Measurements from ENCODE around the gene TFEB. TPM values are rescaled to one million over a fixed set of nuclear protein-coding genes. Genes with fewer than 3 reads are reported as not detected.
A peak's percentile ranks its signal among the peaks of the same experiment; 100 is the strongest.

TFEB gene
- total RNA-seq: 36.5 TPM
- long read RNA-seq, transcript TFEB-204 (9 exons, 2,331 nt): major isoform, 48 of 75 reads
- long read RNA-seq, partial matches to known transcripts: 10 of 75 reads
- long read RNA-seq, other reads (novel, unspliced or antisense): 16 of 75 reads

DNA sequence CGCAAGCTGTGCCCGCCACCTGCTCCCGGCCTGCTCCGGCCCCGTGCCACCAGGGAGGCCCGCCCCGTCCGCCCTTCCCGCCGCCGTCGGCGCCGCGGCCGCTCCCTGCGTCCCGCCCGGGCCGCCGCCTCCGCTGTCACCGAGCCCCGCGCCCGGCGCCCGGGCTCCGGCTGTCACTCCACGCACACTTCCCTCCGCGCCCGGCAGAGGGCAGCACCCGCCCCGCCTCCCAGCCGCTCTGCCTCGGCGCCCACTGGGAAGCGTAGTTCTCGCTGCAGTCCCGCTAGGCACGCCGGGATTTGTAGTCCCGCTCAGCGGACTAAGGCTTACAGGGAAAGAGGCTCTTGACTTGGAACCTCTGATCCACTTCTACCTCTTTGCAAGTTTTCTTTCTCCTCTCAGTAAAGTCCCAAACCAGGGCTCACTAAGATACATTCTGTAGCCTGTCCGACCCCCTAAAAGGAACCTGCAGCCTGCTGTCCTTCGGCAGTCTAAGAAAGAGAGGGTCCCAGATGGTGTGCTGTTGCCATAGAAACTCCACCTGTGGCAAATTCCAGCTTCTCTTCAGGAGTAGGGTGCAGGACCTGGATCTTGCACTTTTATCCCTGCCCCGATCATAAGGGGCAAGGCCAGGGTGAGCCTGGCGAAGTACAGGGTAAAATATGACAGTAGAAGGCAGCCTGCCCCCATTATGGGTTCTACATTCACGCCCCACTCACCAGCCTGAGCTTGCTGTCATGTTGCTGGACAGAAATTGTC, at the start of gene TFEB:
TSS of gene TFEB (minus strand) at position 182 of the 759 bp plus-strand sequence. CDS start 44,395 bp downstream, outside the sequence.
- DNase-seq (peak; percentile 98), ATAC-seq (peak; percentile 68 to 86)
- Histone ChIP-seq H3K9me3 (no peaks in the 10 kb centered on the region), H3K4me1 (peaks cover 38% of the 10 kb centered on the region), H3K27me3 (ENCODE audit: low read depth) (no peaks in the 10 kb centered on the region), H3K4me3 (peak within 1 kb of the TSS; percentile 88), H3K36me3 (no peaks in the 10 kb centered on the region), H3K27ac (peak within 1 kb of the TSS; percentile 97)
- intact Hi-C loops (cut with DNase I): no loop called here
- peak; percentile 83 for TF ChIP-seq CTCF (IDR thresholded peaks at IDR 0.05)

DNA sequence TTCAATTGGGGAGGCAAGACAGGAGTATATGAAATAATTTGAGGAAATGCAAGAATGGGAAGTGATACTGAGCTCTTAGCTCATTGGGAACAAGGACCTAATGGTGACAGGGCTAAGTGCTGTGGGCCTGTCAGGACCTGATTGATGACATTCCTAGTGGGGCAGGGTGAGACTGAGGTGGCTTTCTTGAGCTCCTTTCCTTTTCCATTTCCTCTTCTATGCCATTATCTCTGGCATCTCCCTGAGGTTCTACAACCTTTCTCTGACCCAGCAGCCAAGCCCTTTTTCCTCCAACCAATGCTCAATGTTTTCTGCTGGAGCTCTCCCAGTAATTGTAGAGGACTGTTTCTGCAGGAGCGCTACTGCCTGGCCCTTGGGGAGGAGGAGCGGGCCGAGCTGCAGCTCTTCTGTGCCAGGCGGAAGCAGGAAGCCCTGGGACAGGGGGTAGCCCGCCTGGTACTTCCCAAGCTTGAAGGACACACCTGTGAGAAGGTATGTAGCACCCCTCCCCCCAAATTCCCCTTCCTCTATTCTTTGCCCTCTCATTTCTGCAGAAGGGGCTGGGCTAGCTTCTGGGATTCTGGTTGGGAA, 49.3 kb upstream of the TFEB start:
- ATAC-seq: no peak
- no peak for TF ChIP-seq CTCF (IDR thresholded peaks at IDR 0.05)
- DNase-seq: no peak
- peak overlapping the region; percentile 31 for H3K27ac ChIP-seq
- H3K27me3 ChIP-seq (ENCODE audit: low read depth): no peaks in the 10 kb centered on the region
- intact Hi-C loops (cut with DNase I): no loop called here
- no peaks in the 10 kb centered on the region for H3K9me3 ChIP-seq
- H3K4me1 ChIP-seq: peaks cover 67% of the 10 kb centered on the region
- H3K36me3 ChIP-seq: peaks cover 23% of the 10 kb centered on the region
- peak overlapping the region; percentile 9 for H3K4me3 ChIP-seq

GRCh38 chr6:41783106-41783780, 47.8 kb upstream of the TFEB start:
- H3K4me1 ChIP-seq: peaks cover 64% of the 10 kb centered on the region

GRCh38 chr6:41781366-41781730, 45.9 kb upstream of the TFEB start:
- Histone ChIP-seq H3K27ac (peak overlapping the region; percentile 78), H3K9me3 (no peaks in the 10 kb centered on the region), H3K27me3 (ENCODE audit: low read depth) (no peaks in the 10 kb centered on the region), H3K36me3 (peaks cover 24% of the 10 kb centered on the region), H3K4me1 (peaks cover 69% of the 10 kb centered on the region), H3K4me3 (peak overlapping the region; percentile 92)
- TF ChIP-seq CTCF (IDR thresholded peaks at IDR 0.05): no peak
- intact Hi-C loops (cut with DNase I): no loop called here
- DNase-seq (peak; percentile 72), ATAC-seq (peak; percentile 6 to 29)

More at GRCh38 chr6:41783106-41783780, 47.8 kb upstream of the TFEB start:
- intact Hi-C loops (cut with DNase I): no loop called here
- no peak for DNase-seq
- H3K27ac ChIP-seq: no peak overlapping the region
- H3K4me3 ChIP-seq: no peak overlapping the region
- H3K9me3 ChIP-seq: no peaks in the 10 kb centered on the region
- H3K27me3 ChIP-seq (ENCODE audit: low read depth): no peaks in the 10 kb centered on the region
- no peak for ATAC-seq
- no peak for TF ChIP-seq CTCF (IDR thresholded peaks at IDR 0.05)
- peaks cover 15% of the 10 kb centered on the region for H3K36me3 ChIP-seq

DNA sequence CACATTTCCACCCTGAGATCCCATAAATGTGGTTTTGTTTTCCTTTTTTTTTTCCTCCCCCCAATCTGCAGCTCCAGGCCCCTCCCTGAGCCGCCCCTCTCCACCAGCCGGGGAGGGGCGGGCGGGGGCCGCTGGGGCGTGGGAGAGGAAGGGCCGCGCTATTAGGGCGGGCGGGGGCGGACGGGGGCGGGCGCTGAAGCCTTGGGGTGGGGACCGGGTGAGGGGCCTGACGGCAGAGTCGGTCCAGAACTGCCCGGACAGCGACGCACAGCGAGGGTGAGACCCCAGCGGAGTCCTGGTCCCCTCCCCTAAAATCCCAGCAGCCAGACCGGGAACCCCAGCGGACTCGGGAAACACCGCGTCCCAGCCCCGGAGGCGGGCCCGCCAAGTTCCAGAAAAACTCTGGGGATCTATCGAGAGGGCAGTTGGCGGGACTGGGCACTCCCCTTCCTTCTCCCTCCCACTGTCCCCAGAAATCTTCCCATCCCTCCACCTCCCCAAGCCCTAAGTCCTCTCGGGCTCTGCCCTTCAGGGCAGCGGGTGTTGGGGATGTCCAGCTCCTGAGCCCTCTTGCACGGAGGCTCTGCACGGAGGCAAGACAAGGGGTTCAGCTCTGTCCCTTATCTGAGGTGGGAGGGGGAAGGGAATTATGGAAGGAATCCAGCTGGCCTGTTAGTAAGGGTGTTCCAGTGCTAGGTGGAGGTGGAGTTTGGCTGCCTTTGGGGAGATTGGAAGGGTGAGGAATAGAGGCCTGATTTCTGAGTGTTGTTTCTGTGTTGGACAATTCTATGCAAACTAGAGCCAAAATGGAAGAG, 45.4 kb upstream of the TFEB start, which contains the start of gene PRICKLE4:
TSS of gene PRICKLE4 (plus strand) at position 232 of the 815 bp plus-strand sequence. CDS start 2,692 bp downstream, outside the sequence.
- no peak for TF ChIP-seq CTCF (IDR thresholded peaks at IDR 0.05)
- ATAC-seq: peak; percentile 59 to 63
- peak; percentile 71 for DNase-seq
- peak within 1 kb of the TSS; percentile 78 for H3K27ac ChIP-seq
- H3K27me3 ChIP-seq (ENCODE audit: low read depth): no peaks in the 10 kb centered on the region
- intact Hi-C loops (cut with DNase I): no loop called here
- H3K9me3 ChIP-seq: no peaks in the 10 kb centered on the region
- peaks cover 63% of the 10 kb centered on the region for H3K4me1 ChIP-seq
- peak within 1 kb of the TSS; percentile 92 for H3K4me3 ChIP-seq
- H3K36me3 ChIP-seq: peaks cover 30% of the 10 kb centered on the region

All from lower lobe of right lung (tissue), 2 donors.